Loucy (cell line): ENCODE measurements around the gene EEFSEC.

Source experiments
- H2AFZ ChIP-seq: fragments of 200-600 bp; sonication (generic); 2 replicates; pipeline ENCODE4 v1.6.0; 2016; ENCODE audit warnings: antibody characterized with exemption, mild to moderate bottlenecking, low read length, moderate library complexity
- H3F3A ChIP-seq: fragments of 200-600 bp; 2 replicates; pipeline ENCODE4 v1.6.0; 2016; ENCODE audit warnings: antibody characterized with exemption, low read depth, mild to moderate bottlenecking
- H3K27me3 ChIP-seq: fragments of 200-600 bp; sonication (generic); 2 replicates; pipeline ENCODE4 v1.6.1; 2014; ENCODE audit warnings: low read length, mild to moderate bottlenecking; ENCODE audit not compliant: insufficient read depth, poor library complexity, severe bottlenecking
- H3K36me3 ChIP-seq: fragments of 200-600 bp; sonication (generic); 2 replicates; pipeline ENCODE4 v1.6.1; 2016; ENCODE audit warnings: low read length; ENCODE audit not compliant: insufficient read depth
- H3K4me1 ChIP-seq: fragments of 200-600 bp; sonication (generic); 2 replicates; pipeline ENCODE4 v1.5.1; 2014; ENCODE audit warnings: low read length, mild to moderate bottlenecking; ENCODE audit not compliant: insufficient read depth, poor library complexity, severe bottlenecking
- H3K4me2 ChIP-seq: fragments of 200-600 bp; sonication (generic); 2 replicates; pipeline ENCODE4 v1.6.0; 2014; ENCODE audit warnings: antibody characterized with exemption, low read length, low read depth, mild to moderate bottlenecking; ENCODE audit not compliant: poor library complexity, severe bottlenecking
- H3K4me3 ChIP-seq: fragments of 200-600 bp; sonication (generic); 2 replicates; pipeline ENCODE4 v1.5.1; 2014; ENCODE audit warnings: low read length, mild to moderate bottlenecking, mixed read lengths; ENCODE audit not compliant: poor library complexity, severe bottlenecking
- H3K79me2 ChIP-seq: fragments of 200-600 bp; sonication (generic); 2 replicates; pipeline ENCODE4 v1.6.1; 2014; ENCODE audit warnings: low read length; ENCODE audit not compliant: insufficient read depth
- H3K9ac ChIP-seq: fragments of 200-600 bp; sonication (generic); 2 replicates; pipeline ENCODE4 v1.6.0; 2014; ENCODE audit warnings: mild to moderate bottlenecking, low read depth, low read length, moderate library complexity; ENCODE audit not compliant: poor library complexity, severe bottlenecking
- H3K9me2 ChIP-seq: fragments of 200-600 bp; sonication (generic); replicated peaks from 2 replicates; pipeline ENCODE4 v1.6.1; 2016; ENCODE audit warnings: low read depth, low read length, mixed read lengths
- H3K9me3 ChIP-seq: fragments of 200-600 bp; sonication (generic); 2 replicates; pipeline ENCODE4 v1.6.1; 2014; ENCODE audit warnings: mild to moderate bottlenecking, antibody characterized with exemption, low read length, low read depth; ENCODE audit not compliant: insufficient read depth
- H4K20me1 ChIP-seq: fragments of 200-600 bp; sonication (generic); 2 replicates; pipeline ENCODE4 v1.6.0; 2014; ENCODE audit warnings: antibody characterized with exemption, low read length, mild to moderate bottlenecking; ENCODE audit not compliant: insufficient read depth, poor library complexity, severe bottlenecking
- CTCF ChIP-seq: fragments of 200-600 bp; sonication (generic); conservative IDR thresholded peaks from 2 replicates; pipeline ENCODE4 v1.5.1; 2014; ENCODE audit warnings: mild to moderate bottlenecking, antibody characterized with exemption, low read length
- EZH2phosphoT487 ChIP-seq: fragments of 200-600 bp; IDR thresholded peaks from 2 replicates; pipeline ENCODE4 v1.6.1; 2018; ENCODE audit warnings: antibody characterized with exemption, mild to moderate bottlenecking, moderate library complexity, borderline replicate concordance

Gene EEFSEC

DNA sequence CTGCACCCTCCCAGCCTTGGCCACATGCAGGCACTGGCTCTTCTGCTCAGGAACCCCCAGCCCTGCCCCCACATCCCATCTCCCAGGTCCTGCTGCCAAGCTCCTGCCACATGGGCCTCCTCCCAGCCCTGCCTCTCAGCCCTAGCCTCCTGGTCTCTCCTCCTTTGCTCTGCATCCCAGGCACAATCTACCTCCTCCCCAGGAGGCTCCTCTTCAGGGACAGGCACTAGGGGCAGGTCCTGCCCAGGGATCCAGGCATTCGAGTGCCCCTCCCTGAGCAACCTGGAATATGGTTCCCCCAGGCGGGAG lies 301.0 kb downstream of the EEFSEC start:
- no peak overlapping the region for H3K4me2 ChIP-seq
- no peak for TF ChIP-seq CTCF
- no peak for TF ChIP-seq EZH2phosphoT487
- no peaks in the 10 kb centered on the region for H3K79me2 ChIP-seq
- H3K27me3 ChIP-seq: no peaks in the 10 kb centered on the region
- H3K4me1 ChIP-seq: no peaks in the 10 kb centered on the region
- H3K9me3 ChIP-seq: no peaks in the 10 kb centered on the region
- no peak overlapping the region for H2AFZ ChIP-seq
- H3K36me3 ChIP-seq: no peaks in the 10 kb centered on the region
- no peak overlapping the region for H3K9ac ChIP-seq
- no peaks in the 10 kb centered on the region for H3K9me2 ChIP-seq
- no peaks in the 10 kb centered on the region for H3F3A ChIP-seq
- no peaks in the 10 kb centered on the region for H4K20me1 ChIP-seq
- no peak overlapping the region for H3K4me3 ChIP-seq

- Histone ChIP-seq H3K9me2 (no peaks in the 10 kb centered on the region), H3K9ac (no peak overlapping the region), H3K79me2 (no peaks in the 10 kb centered on the region), H3K4me1 (no peaks in the 10 kb centered on the region), H3K4me2 (no peak overlapping the region), H3F3A (no peaks in the 10 kb centered on the region), H4K20me1 (no peaks in the 10 kb centered on the region), H3K4me3 (no peak overlapping the region), H2AFZ (no peak overlapping the region), H3K27me3 (no peaks in the 10 kb centered on the region), H3K9me3 (no peaks in the 10 kb centered on the region), H3K36me3 (no peaks in the 10 kb centered on the region)
- no peak for TF ChIP-seq CTCF
- TF ChIP-seq EZH2phosphoT487: no peak
Observed at GRCh38 chr3:128455116-128455515, 301.8 kb downstream of the EEFSEC start.

GRCh38 chr3:128455786-128456748 lies 302.8 kb downstream of the EEFSEC start:
- H3K9ac ChIP-seq: no peak overlapping the region
- no peak for TF ChIP-seq CTCF
- no peak for TF ChIP-seq EZH2phosphoT487
- H3K4me3 ChIP-seq: no peak overlapping the region
- H3K4me1 ChIP-seq: no peaks in the 10 kb centered on the region
- no peaks in the 10 kb centered on the region for H3K9me2 ChIP-seq
- no peak overlapping the region for H3K4me2 ChIP-seq
- no peaks in the 10 kb centered on the region for H3K36me3 ChIP-seq
- no peaks in the 10 kb centered on the region for H3K79me2 ChIP-seq
- no peaks in the 10 kb centered on the region for H3F3A ChIP-seq
- H3K9me3 ChIP-seq: no peaks in the 10 kb centered on the region
- H2AFZ ChIP-seq: no peak overlapping the region
- no peaks in the 10 kb centered on the region for H4K20me1 ChIP-seq
- H3K27me3 ChIP-seq: no peaks in the 10 kb centered on the region
